GM18502 (cell line): ENCODE measurements around the gene TMX3.

Experiments
- ATAC-seq: cut with Tn5 transposase; IDR thresholded peaks from one replicate; pipeline ENCODE4 v1.9.1; 2021; ENCODE audit warnings: mild to moderate bottlenecking; ENCODE audit not compliant: unreplicated experiment, poor library complexity

TMX3 gene

GRCh38 chr18:68714712-68715496 lies at the start of gene TMX3:
Gene TMX3 (minus strand): TSS chr18:68715108. CDS start chr18:68714981, 127 bp downstream.
- ATAC-seq: peak; percentile 96

GRCh38 chr18:68764016-68764415 lies 49.1 kb upstream of the TMX3 start:
- no peak for ATAC-seq

GRCh38 chr18:68763083-68763482 lies 48.2 kb upstream of the TMX3 start:
- no peak for ATAC-seq

GRCh38 chr18:68759308-68759707 lies 44.4 kb upstream of the TMX3 start:
- ATAC-seq: no peak

- ATAC-seq: no peak
These were observed 42.2 kb upstream of the TMX3 start for GRCh38 chr18:68757126-68757525.

GRCh38 chr18:68742206-68742605 lies 27.3 kb upstream of the TMX3 start:
- ATAC-seq: no peak

- ATAC-seq: no peak
These were observed 26.1 kb upstream of the TMX3 start for GRCh38 chr18:68740966-68741365.

GRCh38 chr18:68739462-68739861 lies 24.6 kb upstream of the TMX3 start:
- ATAC-seq: no peak

- ATAC-seq: no peak
These were observed 23.7 kb upstream of the TMX3 start for GRCh38 chr18:68738564-68738963.

- peak; percentile 91 for ATAC-seq
These were observed 20.8 kb upstream of the TMX3 start for GRCh38 chr18:68735483-68736343.

GRCh38 chr18:68734308-68734707 lies 19.4 kb upstream of the TMX3 start:
- no peak for ATAC-seq

- no peak for ATAC-seq
These were observed 18.8 kb upstream of the TMX3 start for GRCh38 chr18:68733707-68734106.

GRCh38 chr18:68728081-68728700 lies 13.3 kb upstream of the TMX3 start:
- ATAC-seq: no peak

- ATAC-seq: no peak
These were observed 12.6 kb upstream of the TMX3 start for GRCh38 chr18:68727506-68727905.

GRCh38 chr18:68725346-68725745 lies 10.4 kb upstream of the TMX3 start:
- ATAC-seq: no peak

- ATAC-seq: no peak
These were observed 9.1 kb upstream of the TMX3 start for GRCh38 chr18:68724021-68724420.

GRCh38 chr18:68723539-68723938 lies 8.6 kb upstream of the TMX3 start:
- ATAC-seq: no peak

- ATAC-seq: peak; percentile 33
These were observed 7.9 kb upstream of the TMX3 start for GRCh38 chr18:68722821-68723220.

- ATAC-seq: peak; percentile 90
These were observed 7.0 kb upstream of the TMX3 start for GRCh38 chr18:68721681-68722583.

- peak; percentile 13 for ATAC-seq
These were observed 569 bp downstream of the TMX3 start for GRCh38 chr18:68714366-68714711.
